AG09309 (cell line): Measurements from ENCODE around the gene MYO1B.
"Not testable (repeated sequence)": the region's sequence is repeated elsewhere in the genome, so short reads cannot be mapped to it uniquely, and the experiment has no call there.

Experiments
- DNase-seq: peaks from one replicate; pipeline ENCODE4 v3.0.0-alpha.2; 2010; ENCODE audit warnings: low read depth
- H3K4me3 ChIP-seq: 2 replicates; pipeline ENCODE4 v1.5.1; 2011; ENCODE audit warnings: mild to moderate bottlenecking, low read depth, low read length, moderate library complexity; ENCODE audit not compliant: control insufficient read depth
- CTCF ChIP-seq: IDR thresholded peaks from 2 replicates; pipeline ENCODE4 v1.5.1; 2011; ENCODE audit warnings: mild to moderate bottlenecking, low read depth, low read length, inconsistent platforms; ENCODE audit not compliant: insufficient read depth, control insufficient read depth; ENCODE audit errors: missing control alignments

Gene MYO1B

GRCh38 chr2:191443446-191443845 lies 198.2 kb downstream of the MYO1B start:
- no peak for TF ChIP-seq CTCF
- H3K4me3 ChIP-seq: no peak overlapping the region
- DNase-seq: no peak

- H3K4me3 ChIP-seq: no peak overlapping the region
- DNase-seq: no peak
- no peak for TF ChIP-seq CTCF
Observed at GRCh38 chr2:191446910-191447309, 201.7 kb downstream of the MYO1B start.

GRCh38 chr2:191451116-191451515 lies 205.9 kb downstream of the MYO1B start:
- TF ChIP-seq CTCF: no peak
- H3K4me3 ChIP-seq: no peak overlapping the region
- no peak for DNase-seq

GRCh38 chr2:191452065-191452464 lies 206.9 kb downstream of the MYO1B start:
- no peak for DNase-seq
- no peak overlapping the region for H3K4me3 ChIP-seq
- no peak for TF ChIP-seq CTCF

GRCh38 chr2:191453761-191454160 lies 208.6 kb downstream of the MYO1B start:
- no peak for DNase-seq
- H3K4me3 ChIP-seq: no peak overlapping the region
- TF ChIP-seq CTCF: no peak

GRCh38 chr2:191456506-191456905 lies 211.3 kb downstream of the MYO1B start:
- not testable (repeated sequence) for DNase-seq, H3K4me3 ChIP-seq

- no peak for TF ChIP-seq CTCF
- H3K4me3 ChIP-seq: no peak overlapping the region
- DNase-seq: no peak
Observed at GRCh38 chr2:191459158-191459557, 214.0 kb downstream of the MYO1B start.
